GM12873 (cell line): ENCODE data around the gene COL23A1.

ENCODE experiments used
- TF ChIP-seq, protein P1 (sequence below): IDR thresholded peaks from 2 replicates; pipeline ENCODE4 v1.5.1; 2012; ENCODE audit warnings: low read depth, mild to moderate bottlenecking, moderate library complexity, low read length, control low read depth; ENCODE audit not compliant: insufficient read depth; ENCODE audit errors: missing control alignments

Gene COL23A1

DNA sequence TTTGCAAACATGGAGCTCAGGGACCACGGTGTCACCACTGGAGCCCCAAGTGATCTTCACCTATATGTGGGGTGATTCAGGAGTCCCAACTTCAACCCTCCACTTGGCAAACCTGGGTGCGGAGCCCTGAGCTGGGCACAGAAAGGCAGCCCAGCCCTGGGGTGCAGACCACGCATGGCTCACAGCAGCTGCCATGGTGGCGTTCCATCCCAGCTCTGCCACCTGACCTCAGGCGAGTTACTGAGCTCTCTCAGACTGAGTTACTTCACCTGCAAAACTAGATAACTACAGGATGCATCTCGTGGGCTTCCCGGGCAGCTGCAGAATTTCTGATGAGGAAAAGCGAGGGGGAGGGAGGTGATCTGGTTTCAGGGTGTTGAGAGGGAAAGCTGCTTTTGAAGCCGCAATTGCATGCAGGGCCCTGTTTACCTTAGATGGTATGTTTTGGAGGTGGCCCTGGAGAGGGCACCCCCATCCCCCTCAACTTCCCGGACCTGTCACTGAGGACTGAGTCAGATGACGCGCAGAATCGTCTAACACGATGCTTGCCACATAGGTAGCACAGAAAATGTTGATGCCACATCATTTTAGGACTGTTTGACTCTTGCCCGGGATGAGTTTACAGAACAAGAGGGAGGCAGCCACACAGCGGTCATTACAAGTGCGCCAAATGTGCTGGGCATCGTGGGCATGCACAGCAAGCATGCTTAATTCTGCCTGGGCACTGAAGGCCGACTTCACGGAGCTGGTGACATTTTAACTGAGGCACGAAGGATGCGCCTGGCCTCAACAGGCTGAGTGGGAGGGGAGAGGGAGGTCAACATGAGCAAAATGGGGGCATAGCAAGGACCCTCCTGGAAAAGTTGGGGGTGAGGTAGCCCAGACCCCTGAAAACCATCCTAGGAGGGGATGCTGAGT is 154.6 kb downstream of the COL23A1 start:
- TF ChIP-seq, protein P1, sequence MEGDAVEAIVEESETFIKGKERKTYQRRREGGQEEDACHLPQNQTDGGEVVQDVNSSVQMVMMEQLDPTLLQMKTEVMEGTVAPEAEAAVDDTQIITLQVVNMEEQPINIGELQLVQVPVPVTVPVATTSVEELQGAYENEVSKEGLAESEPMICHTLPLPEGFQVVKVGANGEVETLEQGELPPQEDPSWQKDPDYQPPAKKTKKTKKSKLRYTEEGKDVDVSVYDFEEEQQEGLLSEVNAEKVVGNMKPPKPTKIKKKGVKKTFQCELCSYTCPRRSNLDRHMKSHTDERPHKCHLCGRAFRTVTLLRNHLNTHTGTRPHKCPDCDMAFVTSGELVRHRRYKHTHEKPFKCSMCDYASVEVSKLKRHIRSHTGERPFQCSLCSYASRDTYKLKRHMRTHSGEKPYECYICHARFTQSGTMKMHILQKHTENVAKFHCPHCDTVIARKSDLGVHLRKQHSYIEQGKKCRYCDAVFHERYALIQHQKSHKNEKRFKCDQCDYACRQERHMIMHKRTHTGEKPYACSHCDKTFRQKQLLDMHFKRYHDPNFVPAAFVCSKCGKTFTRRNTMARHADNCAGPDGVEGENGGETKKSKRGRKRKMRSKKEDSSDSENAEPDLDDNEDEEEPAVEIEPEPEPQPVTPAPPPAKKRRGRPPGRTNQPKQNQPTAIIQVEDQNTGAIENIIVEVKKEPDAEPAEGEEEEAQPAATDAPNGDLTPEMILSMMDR: no peak

GRCh38 chr5:178434851-178435250 is 155.3 kb downstream of the COL23A1 start:
- TF ChIP-seq, protein P1: no peak

DNA sequence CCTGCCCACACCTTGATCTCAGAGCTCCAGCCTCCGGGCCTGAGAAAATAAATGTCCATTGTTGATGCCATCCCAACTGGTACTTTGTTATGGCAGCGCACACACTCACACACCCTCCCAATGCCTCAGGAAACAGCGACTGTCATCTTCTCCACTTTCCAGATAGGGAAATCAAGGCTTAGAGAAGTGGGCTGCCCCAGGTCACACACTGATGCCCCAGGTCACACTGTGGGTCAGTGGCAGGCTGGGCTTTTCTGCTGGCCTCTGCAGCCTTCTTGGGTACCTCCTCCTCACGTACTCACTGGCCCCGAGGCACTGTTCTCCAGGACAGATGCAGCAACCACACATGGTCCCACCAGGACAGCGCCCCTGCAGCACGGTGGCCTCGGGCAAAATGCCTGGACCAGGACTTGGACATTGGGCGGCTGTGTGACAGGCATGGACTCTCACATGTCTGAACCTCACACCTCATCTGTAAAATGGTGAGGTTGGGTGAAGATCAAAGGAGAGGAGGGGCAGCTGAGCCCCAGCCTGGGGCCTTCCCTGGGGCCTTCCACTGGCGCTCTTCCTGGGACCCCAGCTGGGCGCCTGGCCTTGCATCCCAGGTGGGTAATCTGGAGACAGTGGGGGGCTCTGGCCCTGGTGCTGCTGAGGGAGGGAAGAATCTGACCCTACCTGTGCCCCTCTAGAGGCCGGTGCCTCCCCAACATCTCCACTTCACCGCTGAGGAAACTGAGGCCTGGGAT is 156.0 kb downstream of the COL23A1 start:
- TF ChIP-seq, protein P1: no peak

DNA sequence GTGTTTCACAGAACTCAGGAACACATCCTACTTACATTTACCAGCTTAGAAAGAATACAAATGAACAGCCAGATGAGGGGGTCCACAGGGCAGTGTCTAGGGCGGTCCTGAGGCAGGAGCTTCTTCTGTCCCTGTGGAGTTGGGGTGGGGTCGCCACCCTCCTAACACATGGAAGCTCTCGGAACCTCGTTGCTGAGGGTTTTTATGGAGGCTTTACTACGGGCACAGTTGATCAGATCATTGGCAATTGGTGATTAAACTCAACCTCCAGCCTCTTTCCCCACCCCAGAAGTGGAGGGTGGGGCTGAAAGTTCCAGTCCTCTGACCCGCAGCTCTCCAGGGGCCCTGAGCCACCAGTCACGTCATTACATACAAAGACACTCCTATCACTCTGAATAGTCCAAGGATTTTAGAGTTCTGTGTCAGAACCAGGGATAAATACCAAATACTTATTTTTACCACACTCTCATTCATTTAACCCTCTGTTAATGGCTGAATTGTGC is 156.9 kb downstream of the COL23A1 start:
- TF ChIP-seq, protein P1: no peak

- TF ChIP-seq, protein P1: no peak
Measured at GRCh38 chr5:178432421-178433272, 157.5 kb downstream of the COL23A1 start.

DNA sequence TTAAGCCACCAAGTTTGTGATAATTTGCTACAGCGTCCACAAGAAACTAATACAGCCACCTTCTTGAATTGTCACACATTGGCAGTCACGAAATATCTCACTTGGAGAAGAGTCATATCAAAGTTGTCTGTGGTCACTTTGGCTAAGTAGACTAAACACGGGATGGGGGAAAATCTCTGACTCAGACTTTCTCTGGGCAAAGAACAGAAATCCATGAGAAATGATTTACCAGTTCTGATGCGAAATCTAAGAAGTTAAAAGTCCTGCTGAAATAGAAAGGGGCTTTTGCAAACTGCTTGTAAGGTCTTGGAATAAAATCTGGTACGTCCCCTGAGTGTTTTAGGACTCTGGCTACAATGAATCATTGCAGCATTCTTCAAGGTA is 158.4 kb downstream of the COL23A1 start:
- TF ChIP-seq, protein P1: no peak
